HG02610 (cell line): ENCODE measurements around the gene OR2AT4.

Source experiments
- ATAC-seq: cut with Tn5 transposase; IDR thresholded peaks from one replicate; pipeline ENCODE4 v1.9.1; 2021; ENCODE audit warnings: mild to moderate bottlenecking, moderate library complexity; ENCODE audit not compliant: unreplicated experiment

Gene OR2AT4

GRCh38 chr11:75031771-75032549 is 64.7 kb downstream of the OR2AT4 start:
- ATAC-seq, result no peak
